WTC11 (cell line): Measurements from ENCODE around the gene FAM151A. TPM values are rescaled to one million over a fixed set of nuclear protein-coding genes. Genes with fewer than 3 reads are reported as not detected.

Source experiments
- ATAC-seq: fragments of 200-7000 bp; cut with Tn5 transposase; 2 replicates; pipeline ENCODE4 v1.10.0; 2021; ENCODE audit warnings: mild to moderate bottlenecking, moderate library complexity
- CTCF ChIA-PET: fragments of 300-600 bp; sonication (Branson Sonifier 250); formaldehyde crosslinking; loops from one replicate; lab custom pipeline; 2021; ENCODE audit warnings: antibody characterized with exemption; lab: Charles Lee
- POLR2A ChIA-PET: fragments of 350-600 bp; sonication (Branson Sonifier 250); formaldehyde crosslinking; loops from one replicate; lab custom pipeline; 2021; ENCODE audit warnings: antibody characterized with exemption; lab: Charles Lee
- DNase-seq: peaks from one replicate; pipeline ENCODE4 v3.0.0; 2021; ENCODE audit warnings: low spot score
- H3K27ac Mint-ChIP-seq: 2 replicates; pipeline ENCODE4 v1.8.0; 2021; ENCODE audit warnings: mixed read lengths
- H3K27me3 Mint-ChIP-seq: 2 replicates; pipeline ENCODE4 v1.8.0; 2021; ENCODE audit warnings: low read depth, mild to moderate bottlenecking, moderate library complexity, mixed read lengths
- H3K36me3 Mint-ChIP-seq: 2 replicates; pipeline ENCODE4 v1.8.0; 2021; ENCODE audit warnings: mixed read lengths
- H3K4me1 Mint-ChIP-seq: 2 replicates; pipeline ENCODE4 v1.8.0; 2022; ENCODE audit warnings: mixed read lengths
- H3K4me3 Mint-ChIP-seq: 2 replicates; pipeline ENCODE4 v1.8.0; 2021; ENCODE audit warnings: mild to moderate bottlenecking, moderate library complexity, mixed read lengths
- H3K9me3 Mint-ChIP-seq: 2 replicates; pipeline ENCODE4 v1.8.0; 2021; ENCODE audit warnings: mixed read lengths
- ARID4B ChIP-seq: sonication (generic); formaldehyde crosslinking; IDR thresholded peaks from 2 replicates; pipeline ENCODE4 v1.8.0; 2023; ENCODE audit warnings: missing genetic modification reagents, mild to moderate bottlenecking, borderline replicate concordance
- CDX4 ChIP-seq: fragments of 250-450 bp; sonication (Bioruptor Pico); IDR thresholded peaks from 2 replicates; pipeline ENCODE4 v1.9.0; 2021; ENCODE audit warnings: moderate library complexity, mild to moderate bottlenecking, inconsistent platforms, borderline replicate concordance
- CREM ChIP-seq: sonication (generic); formaldehyde crosslinking; IDR thresholded peaks from 2 replicates; pipeline ENCODE4 v1.8.1; 2022; ENCODE audit warnings: mild to moderate bottlenecking, missing genetic modification reagents, moderate library complexity
- MXD4 ChIP-seq: fragments of 250-450 bp; sonication (Bioruptor Pico); IDR thresholded peaks from 2 replicates; pipeline ENCODE4 v1.8.0; 2021; ENCODE audit warnings: mild to moderate bottlenecking, moderate library complexity, borderline replicate concordance
- NFE2L1 ChIP-seq: sonication (generic); formaldehyde crosslinking; IDR thresholded peaks from 2 replicates; pipeline ENCODE4 v1.8.1; 2023; ENCODE audit warnings: missing genetic modification reagents
- NR2C2 ChIP-seq: sonication (generic); formaldehyde crosslinking; IDR thresholded peaks from 2 replicates; pipeline ENCODE4 v1.8.0; 2022; ENCODE audit warnings: mild to moderate bottlenecking, missing genetic modification reagents
- PREB ChIP-seq: sonication (generic); formaldehyde crosslinking; IDR thresholded peaks from 2 replicates; pipeline ENCODE4 v1.8.1; 2022; ENCODE audit warnings: mild to moderate bottlenecking, missing genetic modification reagents, moderate library complexity, borderline replicate concordance
- SOX15 ChIP-seq: fragments of 250-450 bp; sonication (Bioruptor Pico); IDR thresholded peaks from 2 replicates; pipeline ENCODE4 v1.9.0; 2021; ENCODE audit warnings: mild to moderate bottlenecking
- TP53 ChIP-seq: sonication (generic); formaldehyde crosslinking; IDR thresholded peaks from 2 replicates; pipeline ENCODE4 v1.8.1; 2023; ENCODE audit warnings: mild to moderate bottlenecking, missing genetic modification reagents
- ZNF416 ChIP-seq: fragments of 250-450 bp; sonication (Bioruptor Pico); IDR thresholded peaks from 2 replicates; pipeline ENCODE4 v1.9.0; 2021; ENCODE audit warnings: mild to moderate bottlenecking, inconsistent platforms
- ZNF423 ChIP-seq: fragments of 250-450 bp; sonication (Bioruptor Pico); IDR thresholded peaks from 2 replicates; pipeline ENCODE4 v2.1.2; 2022; ENCODE audit warnings: mild to moderate bottlenecking, moderate library complexity
- total RNA-seq: library from RNA; stranded (reverse); gene quantifications from 3 replicates; pipeline ENCODE4 v1.2.3, GENCODE V29; 2021
- TF ChIP-seq, protein P1 (sequence below): sonication (generic); formaldehyde crosslinking; IDR thresholded peaks from 2 replicates; pipeline ENCODE4 v1.8.1; 2022; ENCODE audit warnings: low read depth, missing genetic modification reagents, borderline replicate concordance
- TF ChIP-seq, protein P2 (sequence below): sonication (generic); formaldehyde crosslinking; IDR thresholded peaks from 2 replicates; pipeline ENCODE4 v1.8.1; 2023; ENCODE audit warnings: mild to moderate bottlenecking, moderate library complexity, missing genetic modification reagents
- TF ChIP-seq, protein P3 (sequence below): sonication (generic); formaldehyde crosslinking; IDR thresholded peaks from 2 replicates; pipeline ENCODE4 v1.8.0; 2023; ENCODE audit warnings: missing genetic modification reagents
- TF ChIP-seq, protein P4 (sequence below): fragments of 250-450 bp; sonication (Bioruptor Pico); IDR thresholded peaks from 2 replicates; pipeline ENCODE4 v1.9.0; 2021; ENCODE audit warnings: mild to moderate bottlenecking

FAM151A gene
- total RNA-seq, 1 experiment from 2014 or later = 0.11 TPM

- no peak overlapping the region; the same call in 1 of the 2 replicates for H3K27ac Mint-ChIP-seq
- TF ChIP-seq ARID4B (CRISPR knock-in tag) (no peak), NFE2L1 (CRISPR knock-in tag) (no peak), ZNF423 (no peak), CREM (no peak), ZNF416 (CRISPR knock-in tag) (no peak), SOX15 (CRISPR knock-in tag) (no peak)
- TF ChIP-seq, protein P1, sequence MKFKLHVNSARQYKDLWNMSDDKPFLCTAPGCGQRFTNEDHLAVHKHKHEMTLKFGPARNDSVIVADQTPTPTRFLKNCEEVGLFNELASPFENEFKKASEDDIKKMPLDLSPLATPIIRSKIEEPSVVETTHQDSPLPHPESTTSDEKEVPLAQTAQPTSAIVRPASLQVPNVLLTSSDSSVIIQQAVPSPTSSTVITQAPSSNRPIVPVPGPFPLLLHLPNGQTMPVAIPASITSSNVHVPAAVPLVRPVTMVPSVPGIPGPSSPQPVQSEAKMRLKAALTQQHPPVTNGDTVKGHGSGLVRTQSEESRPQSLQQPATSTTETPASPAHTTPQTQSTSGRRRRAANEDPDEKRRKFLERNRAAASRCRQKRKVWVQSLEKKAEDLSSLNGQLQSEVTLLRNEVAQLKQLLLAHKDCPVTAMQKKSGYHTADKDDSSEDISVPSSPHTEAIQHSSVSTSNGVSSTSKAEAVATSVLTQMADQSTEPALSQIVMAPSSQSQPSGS (CRISPR knock-in tag) = no peak
- TF ChIP-seq, all 79 proteins: peak for 0
- Mint-ChIP-seq H3K27me3 (no peaks in the 10 kb centered on the region), H3K36me3 (no peaks in the 10 kb centered on the region), H3K4me1 (peaks cover 17% of the 10 kb centered on the region), H3K9me3 (no peaks in the 10 kb centered on the region), H3K4me3 (no peak overlapping the region)
- ChIA-PET CTCF (interaction anchor here (1.1 kb wide), 1 partner anchor 30 kb away, joined by 3 read pairs; no protein-coding TSS in a partner anchor), POLR2A (no interaction called here)
- DNase-seq (no peak), ATAC-seq (no peak)
These were observed 28.9 kb downstream of the FAM151A start for GRCh38 chr1:54594463-54594862.

DNA sequence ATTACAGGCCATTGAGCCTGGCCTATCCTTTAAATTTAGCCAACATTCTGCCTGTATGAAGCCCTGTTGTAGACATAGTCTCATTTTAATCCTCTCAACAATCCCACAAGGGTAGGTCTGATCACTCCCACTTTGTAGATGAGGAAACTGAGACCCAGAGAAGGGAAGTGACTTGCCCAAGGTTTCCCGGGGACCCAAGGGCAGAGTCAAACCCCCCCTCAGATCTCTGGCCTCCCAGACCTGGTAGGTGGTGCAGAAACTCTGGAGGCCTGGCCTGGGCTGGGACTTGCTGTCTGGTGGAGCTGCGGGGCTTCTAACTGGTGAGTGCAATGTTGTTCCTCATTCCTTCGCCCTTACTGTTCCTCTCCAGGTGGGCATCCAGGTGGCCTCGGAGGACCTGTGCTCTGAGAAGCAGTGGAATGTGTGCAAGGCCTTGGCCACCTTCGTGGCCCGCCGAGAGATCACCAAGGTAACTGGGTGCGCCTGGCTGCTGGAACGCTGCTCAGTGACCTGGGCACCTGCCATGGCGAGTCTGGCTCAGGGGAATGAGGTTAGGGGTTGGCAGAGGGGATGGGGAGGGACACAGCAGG lies 29.7 kb downstream of the FAM151A start:
- no peak overlapping the region for H3K27ac Mint-ChIP-seq

More for the DNA sequence above, 29.7 kb downstream of the FAM151A start:
- TF ChIP-seq ARID4B (CRISPR knock-in tag) (no peak), MXD4 (no peak), TP53 (CRISPR knock-in tag) (no peak), NR2C2 (no peak), CDX4 (no peak), PREB (CRISPR knock-in tag) (no peak)
- TF ChIP-seq, protein P2, sequence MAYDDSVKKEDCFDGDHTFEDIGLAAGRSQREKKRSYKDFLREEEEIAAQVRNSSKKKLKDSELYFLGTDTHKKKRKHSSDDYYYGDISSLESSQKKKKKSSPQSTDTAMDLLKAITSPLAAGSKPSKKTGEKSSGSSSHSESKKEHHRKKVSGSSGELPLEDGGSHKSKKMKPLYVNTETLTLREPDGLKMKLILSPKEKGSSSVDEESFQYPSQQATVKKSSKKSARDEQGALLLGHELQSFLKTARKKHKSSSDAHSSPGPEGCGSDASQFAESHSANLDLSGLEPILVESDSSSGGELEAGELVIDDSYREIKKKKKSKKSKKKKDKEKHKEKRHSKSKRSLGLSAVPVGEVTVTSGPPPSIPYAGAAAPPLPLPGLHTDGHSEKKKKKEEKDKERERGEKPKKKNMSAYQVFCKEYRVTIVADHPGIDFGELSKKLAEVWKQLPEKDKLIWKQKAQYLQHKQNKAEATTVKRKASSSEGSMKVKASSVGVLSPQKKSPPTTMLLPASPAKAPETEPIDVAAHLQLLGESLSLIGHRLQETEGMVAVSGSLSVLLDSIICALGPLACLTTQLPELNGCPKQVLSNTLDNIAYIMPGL (CRISPR knock-in tag) = no peak
- TF ChIP-seq, protein P3, sequence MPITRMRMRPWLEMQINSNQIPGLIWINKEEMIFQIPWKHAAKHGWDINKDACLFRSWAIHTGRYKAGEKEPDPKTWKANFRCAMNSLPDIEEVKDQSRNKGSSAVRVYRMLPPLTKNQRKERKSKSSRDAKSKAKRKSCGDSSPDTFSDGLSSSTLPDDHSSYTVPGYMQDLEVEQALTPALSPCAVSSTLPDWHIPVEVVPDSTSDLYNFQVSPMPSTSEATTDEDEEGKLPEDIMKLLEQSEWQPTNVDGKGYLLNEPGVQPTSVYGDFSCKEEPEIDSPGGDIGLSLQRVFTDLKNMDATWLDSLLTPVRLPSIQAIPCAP = no peak
- TF ChIP-seq, protein P4, sequence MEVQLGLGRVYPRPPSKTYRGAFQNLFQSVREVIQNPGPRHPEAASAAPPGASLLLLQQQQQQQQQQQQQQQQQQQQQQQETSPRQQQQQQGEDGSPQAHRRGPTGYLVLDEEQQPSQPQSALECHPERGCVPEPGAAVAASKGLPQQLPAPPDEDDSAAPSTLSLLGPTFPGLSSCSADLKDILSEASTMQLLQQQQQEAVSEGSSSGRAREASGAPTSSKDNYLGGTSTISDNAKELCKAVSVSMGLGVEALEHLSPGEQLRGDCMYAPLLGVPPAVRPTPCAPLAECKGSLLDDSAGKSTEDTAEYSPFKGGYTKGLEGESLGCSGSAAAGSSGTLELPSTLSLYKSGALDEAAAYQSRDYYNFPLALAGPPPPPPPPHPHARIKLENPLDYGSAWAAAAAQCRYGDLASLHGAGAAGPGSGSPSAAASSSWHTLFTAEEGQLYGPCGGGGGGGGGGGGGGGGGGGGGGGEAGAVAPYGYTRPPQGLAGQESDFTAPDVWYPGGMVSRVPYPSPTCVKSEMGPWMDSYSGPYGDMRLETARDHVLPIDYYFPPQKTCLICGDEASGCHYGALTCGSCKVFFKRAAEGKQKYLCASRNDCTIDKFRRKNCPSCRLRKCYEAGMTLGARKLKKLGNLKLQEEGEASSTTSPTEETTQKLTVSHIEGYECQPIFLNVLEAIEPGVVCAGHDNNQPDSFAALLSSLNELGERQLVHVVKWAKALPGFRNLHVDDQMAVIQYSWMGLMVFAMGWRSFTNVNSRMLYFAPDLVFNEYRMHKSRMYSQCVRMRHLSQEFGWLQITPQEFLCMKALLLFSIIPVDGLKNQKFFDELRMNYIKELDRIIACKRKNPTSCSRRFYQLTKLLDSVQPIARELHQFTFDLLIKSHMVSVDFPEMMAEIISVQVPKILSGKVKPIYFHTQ = no peak
- ATAC-seq (no peak), DNase-seq (no peak)
- no peak overlapping the region for H3K4me3 Mint-ChIP-seq
- H3K36me3 Mint-ChIP-seq = no peaks in the 10 kb centered on the region
- ChIA-PET CTCF (interaction anchor here (0.8 to 1.0 kb wide), 2 partner anchors 52 to 472 kb away, joined by 3 read pairs; no protein-coding TSS in a partner anchor), POLR2A (interaction anchor here (0.7 kb wide), 1 partner anchor 231 kb away, joined by 4 read pairs; no protein-coding TSS in a partner anchor)
- peaks cover 17% of the 10 kb centered on the region for H3K4me1 Mint-ChIP-seq
- no peaks in the 10 kb centered on the region for H3K9me3 Mint-ChIP-seq
- no peaks in the 10 kb centered on the region for H3K27me3 Mint-ChIP-seq
